A673 (cell line): Measurements from ENCODE around the gene MAP2K5. TPM values are rescaled to one million over a fixed set of nuclear protein-coding genes. Genes with fewer than 3 reads are reported as not detected.
A peak's percentile ranks its signal among the peaks of the same experiment; 100 is the strongest.

Experiments
- BruUV-seq: library from RNA; stranded (reverse); fragments of 400-500 nt; replicated peaks from 2 replicates; lab custom pipeline; 2021; lab: Mats Ljungman, UMichigan
- CTCF ChIA-PET: fragments of 300-600 bp; sonication (Branson Sonifier 250); formaldehyde crosslinking; loops from one replicate; lab custom pipeline; 2022; ENCODE audit warnings: antibody characterized with exemption; lab: Charles Lee
- POLR2A ChIA-PET: fragments of 300-600 bp; sonication (Branson Sonifier 250); formaldehyde crosslinking; loops from one replicate; lab custom pipeline; 2022; ENCODE audit warnings: antibody characterized with exemption; ENCODE audit not compliant: low non-redundant PET; lab: Charles Lee
- DNase-seq: peaks from one replicate; pipeline ENCODE4 v3.0.0-alpha.2; 2015; ENCODE audit warnings: low spot score
- H3K27ac ChIP-seq: fragments of 200-600 bp; sonication (generic); 2 replicates; pipeline ENCODE4 v1.5.1; 2016; ENCODE audit warnings: mixed run types, low read depth, mild to moderate bottlenecking, mixed read lengths, antibody characterized with exemption, low read length; ENCODE audit not compliant: poor library complexity, severe bottlenecking
- H3K27me3 ChIP-seq: fragments of 200-600 bp; sonication (generic); replicated peaks from 2 replicates; pipeline ENCODE4 v1.6.1; 2017; ENCODE audit warnings: mixed run types, low read depth, mild to moderate bottlenecking, mixed read lengths, antibody characterized with exemption, low read length; ENCODE audit not compliant: insufficient read depth, poor library complexity
- H3K36me3 ChIP-seq: fragments of 200-600 bp; sonication (generic); 2 replicates; pipeline ENCODE4 v1.6.1; 2016; ENCODE audit warnings: mixed run types, mild to moderate bottlenecking, mixed read lengths, antibody characterized with exemption, low read length; ENCODE audit not compliant: insufficient read depth, poor library complexity, severe bottlenecking
- H3K4me1 ChIP-seq: fragments of 200-600 bp; sonication (generic); 2 replicates; pipeline ENCODE4 v1.6.1; 2017; ENCODE audit warnings: mixed run types, mild to moderate bottlenecking, mixed read lengths, antibody characterized with exemption, low read length; ENCODE audit not compliant: insufficient read depth, poor library complexity, severe bottlenecking
- H3K4me3 ChIP-seq: fragments of 200-600 bp; sonication (generic); 2 replicates; pipeline ENCODE4 v1.5.1; 2016; ENCODE audit warnings: low read depth, mixed run types, mild to moderate bottlenecking, mixed read lengths, low read length; ENCODE audit not compliant: poor library complexity, severe bottlenecking
- H3K9me3 ChIP-seq: fragments of 200-600 bp; sonication (generic); 2 replicates; pipeline ENCODE4 v1.6.1; 2016; ENCODE audit warnings: mixed run types, low read depth, mild to moderate bottlenecking, mixed read lengths, antibody characterized with exemption, low read length; ENCODE audit not compliant: poor library complexity, severe bottlenecking
- CTCF ChIP-seq: fragments of 300-800, 200-600 bp; sonication (generic); conservative IDR thresholded peaks from 2 replicates; pipeline ENCODE4 v1.5.1; 2017; ENCODE audit warnings: low read depth, mild to moderate bottlenecking, antibody characterized with exemption, low read length, moderate library complexity, mixed read lengths
- EZH2 ChIP-seq: fragments of 200-600 bp; sonication (generic); IDR thresholded peaks from 2 replicates; pipeline ENCODE4 v1.6.1; 2017; ENCODE audit warnings: borderline replicate concordance, low read depth, mild to moderate bottlenecking, mixed read lengths, antibody characterized with exemption, low read length; ENCODE audit not compliant: poor library complexity, severe bottlenecking
- intact Hi-C: fragments of 100-400 bp; cut with micrococcal nuclease; formaldehyde crosslinking; loops from one replicate; pipeline ENCODE4 v1.10.0; 2022; ENCODE audit not compliant: unreplicated experiment
- total RNA-seq: library from RNA; stranded (reverse); gene quantifications from 2 replicates; pipeline ENCODE4 v1.2.3, GENCODE V29; 2021

MAP2K5 gene
- total RNA-seq, 1 experiment from 2014 or later = 62.8 TPM

DNA sequence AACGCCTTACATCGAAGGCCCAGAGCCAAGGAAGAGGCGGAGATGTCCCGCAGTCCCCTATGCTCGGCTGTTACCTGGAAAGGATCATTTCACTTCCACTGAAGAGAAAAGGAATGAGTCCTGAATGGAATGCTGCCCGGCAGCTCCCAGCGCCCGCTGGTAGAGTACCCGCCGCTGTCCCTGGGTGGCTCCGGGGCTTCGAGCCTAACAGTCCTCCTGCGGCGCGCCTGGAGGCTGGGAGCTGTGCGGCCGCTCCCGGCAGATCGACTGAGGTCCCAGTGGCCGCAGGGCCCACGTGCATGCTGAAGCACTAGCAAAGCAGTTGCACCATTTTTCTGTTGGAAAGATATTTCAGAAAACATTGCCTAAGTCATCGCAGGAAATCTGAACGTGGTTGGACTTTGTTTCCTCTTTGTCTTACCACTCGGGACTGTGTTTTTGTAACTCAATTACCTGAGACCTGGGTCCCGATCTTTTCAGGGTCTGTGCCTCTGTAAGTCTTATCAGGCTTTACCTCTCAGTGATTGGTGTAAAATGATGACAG lies 296.4 kb downstream of the MAP2K5 start:
- TF ChIP-seq EZH2 (no peak), CTCF (no peak)
- intact Hi-C loops = loop anchor here (5.0 to 10.0 kb wide), 2 partner anchors 464 to 532 kb away; no protein-coding TSS in a partner anchor
- no TSS peak for BruUV-seq
- ChIA-PET CTCF (interaction anchor here (1.0 kb wide), 1 partner anchor 894 kb away, joined by 3 read pairs; no protein-coding TSS in a partner anchor), POLR2A (no interaction called here)
- Histone ChIP-seq H3K36me3 (no peaks in the 10 kb centered on the region), H3K9me3 (no peaks in the 10 kb centered on the region), H3K27ac (no peak overlapping the region), H3K4me3 (peak overlapping the region; percentile 81), H3K27me3 (peaks cover 25% of the 10 kb centered on the region), H3K4me1 (peaks cover 26% of the 10 kb centered on the region)
- peak; percentile 66 for DNase-seq

DNA sequence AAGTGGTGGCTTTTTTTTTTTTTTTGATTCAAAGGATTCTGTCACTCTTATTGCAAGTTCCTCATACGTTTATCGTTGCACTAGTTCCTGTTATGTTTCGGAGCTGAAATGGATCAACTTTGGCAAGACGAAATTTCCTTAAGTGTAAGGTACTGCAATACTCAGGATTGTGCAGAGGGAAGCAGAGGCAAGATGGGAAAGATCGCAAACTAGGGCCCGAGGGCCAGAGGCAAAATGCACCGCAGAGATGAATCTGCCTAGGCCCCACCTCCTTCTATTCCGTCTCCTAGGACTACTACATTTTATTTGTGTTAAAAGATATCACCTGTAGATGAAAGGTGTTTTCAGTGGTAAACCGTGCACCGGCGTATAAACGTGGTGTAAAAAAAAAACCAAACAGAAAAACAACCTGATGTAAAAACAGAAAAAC lies 297.0 kb downstream of the MAP2K5 start:
- ChIA-PET CTCF (interaction anchor here (1.0 kb wide), 1 partner anchor 895 kb away, joined by 3 read pairs; no protein-coding TSS in a partner anchor), POLR2A (no interaction called here)
- no TSS peak for BruUV-seq
- no peaks in the 10 kb centered on the region for H3K36me3 ChIP-seq
- H3K27me3 ChIP-seq = peaks cover 18% of the 10 kb centered on the region
- peak overlapping the region; percentile 81 for H3K4me3 ChIP-seq
- intact Hi-C loops = loop anchor here (5.0 to 10.0 kb wide), 2 partner anchors 465 to 532 kb away; no protein-coding TSS in a partner anchor
- H3K27ac ChIP-seq = peak overlapping the region; percentile 75
- H3K9me3 ChIP-seq = no peaks in the 10 kb centered on the region
- peak; percentile 73 for DNase-seq
- peaks cover 25% of the 10 kb centered on the region for H3K4me1 ChIP-seq
- TF ChIP-seq CTCF = no peak

DNA sequence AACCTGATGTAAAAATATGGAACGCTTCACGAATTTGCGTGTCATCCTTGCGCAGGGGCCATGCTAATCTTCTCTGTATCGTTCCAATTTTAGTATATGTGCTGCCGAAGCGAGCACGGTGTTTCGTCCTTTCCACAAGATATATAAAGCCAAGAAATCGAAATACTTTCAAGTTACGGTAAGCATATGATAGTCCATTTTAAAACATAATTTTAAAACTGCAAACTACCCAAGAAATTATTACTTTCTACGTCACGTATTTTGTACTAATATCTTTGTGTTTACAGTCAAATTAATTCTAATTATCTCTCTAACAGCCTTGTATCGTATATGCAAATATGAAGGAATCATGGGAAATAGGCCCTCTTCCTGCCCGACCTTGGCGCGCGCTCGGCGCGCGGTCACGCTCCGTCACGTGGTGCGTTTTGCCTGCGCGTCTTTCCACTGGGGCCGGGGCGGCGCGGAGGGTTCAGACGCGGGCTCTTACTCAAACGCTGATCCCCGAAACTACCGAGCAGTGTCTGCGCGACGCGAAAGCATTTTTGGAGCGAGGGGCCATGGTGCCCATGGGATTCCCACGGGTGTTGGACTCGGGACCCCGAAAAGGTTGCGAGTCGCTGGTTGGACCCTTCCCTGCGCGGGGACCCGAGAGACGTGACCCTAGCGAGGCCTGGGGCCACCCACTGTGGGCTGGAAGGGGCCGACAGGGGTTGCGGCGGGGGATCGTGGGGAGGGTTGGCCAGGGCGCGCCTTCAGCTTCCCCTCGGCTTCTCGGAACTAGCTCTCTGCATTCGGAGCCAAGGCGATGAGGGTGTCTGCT lies 297.6 kb downstream of the MAP2K5 start, which contains the start of gene RNU6-1:
Gene RNU6-1, minus strand, starts transcription at position 117 of the 820 bp plus-strand sequence.
- peak within 1 kb of the TSS; percentile 75 for H3K27ac ChIP-seq
- peaks cover 18% of the 10 kb centered on the region for H3K4me1 ChIP-seq
- POLR2A ChIA-PET = interaction anchor here (0.6 kb wide), 1 partner anchor 275 kb away, joined by 3 read pairs; no protein-coding TSS in a partner anchor
- intact Hi-C loops = loop anchor here (5.0 to 10.0 kb wide), 2 partner anchors 465 to 533 kb away; no protein-coding TSS in a partner anchor
- CTCF ChIA-PET = interaction anchor here (1.3 kb wide), 1 partner anchor 23 kb away, joined by 6 read pairs; no protein-coding TSS in a partner anchor
- H3K4me3 ChIP-seq = peak within 1 kb of the TSS; percentile 81
- peaks cover 12% of the 10 kb centered on the region for H3K27me3 ChIP-seq
- TF ChIP-seq EZH2 = no peak
- no peak for TF ChIP-seq CTCF
- H3K9me3 ChIP-seq = no peaks in the 10 kb centered on the region
- peak; percentile 95 for DNase-seq
- no TSS peak for BruUV-seq
- no peaks in the 10 kb centered on the region for H3K36me3 ChIP-seq
